Naive thymus-derived CD8-positive, alpha-beta T cell (primary cell): ENCODE measurements around the gene SLC66A2. TPM values are rescaled to one million over a fixed set of nuclear protein-coding genes. Genes with fewer than 3 reads are reported as not detected.
A peak's percentile ranks its signal among the peaks of the same experiment; 100 is the strongest.
"Not testable (repeated sequence)": the region's sequence is repeated elsewhere in the genome, so short reads cannot be mapped to it uniquely, and the experiment has no call there.

Experiments
- ATAC-seq, 2 donors: fragments of 150-1000 bp; cut with Tn5 transposase in 1 of 2; sonication (Bioruptor Pico), chemical (Tn5 transposase) in 1 of 2; 1 replicate in 1 of 2; 2 replicates in 1 of 2; pipeline ENCODE4 v1.10.0; 2021; ENCODE audit warnings: mild to moderate bottlenecking in 2 of 2, moderate library complexity in 2 of 2
- POLR2A ChIA-PET: fragments of 350-600 bp; sonication (Branson Sonifier 250); formaldehyde crosslinking; loops from one replicate; lab custom pipeline; 2021; ENCODE audit warnings: antibody characterized with exemption; lab: Charles Lee
- DNase-seq, 10 donors: peaks; one replicate each; pipeline versions ENCODE4 v3.0.0 to v3.0.0-alpha.2; 2020 to 2022
- H3K27ac Mint-ChIP-seq, 10 donors: one replicate each; pipeline ENCODE4 v1.8.0; 2020 to 2022; ENCODE audit warnings: mild to moderate bottlenecking in 10 of 10, mixed read lengths in 10 of 10, moderate library complexity in 4 of 10, inconsistent platforms in 1 of 10
- H3K27me3 Mint-ChIP-seq, 5 donors: one replicate each; pipeline ENCODE4 v1.8.0; 2021 to 2022; ENCODE audit warnings: mixed read lengths in 5 of 5
- H3K36me3 Mint-ChIP-seq, 3 donors: one replicate each; pipeline ENCODE4 v1.8.0; 2020 to 2022; ENCODE audit warnings: mixed read lengths in 3 of 3, mild to moderate bottlenecking in 2 of 3, inconsistent platforms in 1 of 3
- H3K4me1 Mint-ChIP-seq, 4 donors: one replicate each; pipeline ENCODE4 v1.8.0; 2021 to 2022; ENCODE audit warnings: mixed read lengths in 4 of 4
- H3K4me3 Mint-ChIP-seq, 10 donors: one replicate each; pipeline ENCODE4 v1.8.0; 2020 to 2022; ENCODE audit warnings: mild to moderate bottlenecking in 10 of 10, mixed read lengths in 10 of 10, moderate library complexity in 6 of 10, inconsistent platforms in 1 of 10
- H3K9me3 Mint-ChIP-seq, 9 donors: one replicate each; pipeline ENCODE4 v1.8.0; 2020 to 2022; ENCODE audit warnings: mixed read lengths in 9 of 9, mild to moderate bottlenecking in 3 of 9, inconsistent platforms in 1 of 9, moderate library complexity in 1 of 9
- polyA plus RNA-seq, 3 donors: library from polyadenylated mRNA; unstranded; fragments of 300-500 nt; fragmentation: Illumina TruSeq; gene quantifications; one replicate each; pipeline ENCODE4 v1.2.3, GENCODE V29; 2021
- total RNA-seq, 8 experiments: library from RNA in 2 of 8; stranded (reverse) in 2 of 8; gene quantifications; one replicate each; pipeline ENCODE4 v1.2.3 and lab custom pipeline; 2021 to 2026

SLC66A2 gene
- total and polyA plus RNA-seq, 5 experiments from 2014 or later: 14.1 to 38.7 (median 22.0) TPM

DNA sequence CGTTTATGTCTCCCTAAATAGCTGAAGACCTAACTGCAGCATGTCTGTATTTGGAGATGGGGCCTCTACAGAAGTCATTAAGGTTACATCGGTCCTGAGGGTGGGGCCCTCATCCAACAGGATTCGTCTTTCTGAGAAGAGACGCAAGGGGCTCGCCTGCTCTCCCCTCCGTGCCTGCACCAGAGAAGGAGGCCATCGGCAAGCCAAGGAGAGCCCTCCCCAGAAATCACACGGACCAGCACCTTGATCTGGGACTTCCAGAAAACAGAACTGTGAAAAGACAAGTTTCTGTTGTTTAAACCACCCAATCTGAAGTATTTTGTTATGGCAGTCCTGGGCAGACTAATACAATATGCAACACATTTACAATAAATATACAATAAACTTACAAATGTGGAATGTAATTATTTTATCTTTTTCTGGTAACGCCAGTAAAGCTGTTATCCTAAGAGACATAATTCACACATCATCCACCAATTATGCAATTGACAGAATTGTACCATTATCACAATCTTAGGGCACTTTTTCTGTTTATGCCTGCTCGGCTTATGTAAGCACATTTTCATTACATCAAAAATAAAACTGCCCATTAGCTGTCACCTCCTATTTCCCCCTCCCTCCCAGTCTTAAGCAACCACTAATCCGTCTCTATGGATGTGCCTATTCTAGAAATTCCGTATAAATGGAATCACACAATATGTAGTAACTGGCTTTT, 19.1 kb upstream of the SLC66A2 start:
- Mint-ChIP-seq H3K27ac (peak overlapping the region in 6 of 10 donors; percentile 12 to 69 (median 42)), H3K36me3 (peaks cover 0 to 65% (median 19%) of the 10 kb centered on the region in 3 donors), H3K4me1 (peaks cover 8 to 23% (median 17%) of the 10 kb centered on the region in 4 donors), H3K4me3 (no peak overlapping the region), H3K9me3 (no peaks in the 10 kb centered on the region), H3K27me3 (no peaks in the 10 kb centered on the region)
- DNase-seq: no peak
- POLR2A ChIA-PET: no interaction called here
- ATAC-seq: no peak

DNA sequence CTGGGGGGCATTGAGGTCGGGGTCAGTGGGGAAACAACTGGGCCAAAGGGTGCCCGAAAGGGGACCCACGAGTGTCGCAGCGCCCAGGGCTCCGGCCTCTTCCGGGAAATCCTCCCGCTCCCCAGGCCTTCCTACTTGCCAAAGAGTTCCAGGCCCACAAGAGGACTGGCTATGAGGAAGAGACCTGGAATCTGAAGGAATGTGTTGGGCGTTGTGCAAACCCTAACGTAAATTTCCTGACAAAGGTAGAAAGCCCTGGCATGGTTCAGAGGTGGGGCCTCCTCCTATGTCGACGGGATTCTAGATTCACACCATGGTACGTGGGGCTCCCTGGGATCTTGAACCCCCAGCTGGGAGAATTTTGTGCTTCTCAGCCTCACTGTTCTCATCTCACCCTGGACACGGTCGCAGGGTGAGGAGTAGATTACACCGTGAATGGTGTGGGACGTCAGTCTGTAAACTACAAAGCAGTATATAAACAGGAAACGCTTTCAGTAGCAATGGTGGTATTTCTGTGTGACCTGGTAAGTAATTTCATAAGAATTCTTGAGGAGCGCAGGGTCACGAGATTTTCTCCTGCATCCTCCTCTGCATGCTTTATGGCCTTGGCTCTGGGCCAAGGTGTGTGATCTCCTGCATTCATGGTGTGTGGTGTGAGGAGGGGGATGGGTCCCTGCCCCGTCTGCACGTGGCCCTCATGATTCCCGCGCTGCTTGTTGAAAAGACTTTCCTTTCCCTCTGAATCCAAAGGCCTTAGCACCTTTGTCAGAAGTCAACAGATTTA, 13.9 kb upstream of the SLC66A2 start:
- peak overlapping the region; percentile 81 to 94 (median 88) for H3K4me3 Mint-ChIP-seq
- POLR2A ChIA-PET: interaction anchor here (0.6 to 2.7 kb wide), 8 partner anchors 9 to 287 kb away, joined by 3 to 17 read pairs (median 5); partner anchors contain the start of gene SLC66A2
- H3K4me1 Mint-ChIP-seq: peaks cover 9 to 37% (median 32%) of the 10 kb centered on the region in 4 donors
- H3K27ac Mint-ChIP-seq: peak overlapping the region; percentile 92 to 98 (median 96)
- no peaks in the 10 kb centered on the region for H3K9me3 Mint-ChIP-seq
- no peaks in the 10 kb centered on the region for H3K27me3 Mint-ChIP-seq
- H3K36me3 Mint-ChIP-seq: peaks cover 0 to 15% (median 3%) of the 10 kb centered on the region in 3 donors
- ATAC-seq (peak; percentile 46 to 66), DNase-seq (peak in 6 of 10 donors; percentile 29 to 59 (median 36))

DNA sequence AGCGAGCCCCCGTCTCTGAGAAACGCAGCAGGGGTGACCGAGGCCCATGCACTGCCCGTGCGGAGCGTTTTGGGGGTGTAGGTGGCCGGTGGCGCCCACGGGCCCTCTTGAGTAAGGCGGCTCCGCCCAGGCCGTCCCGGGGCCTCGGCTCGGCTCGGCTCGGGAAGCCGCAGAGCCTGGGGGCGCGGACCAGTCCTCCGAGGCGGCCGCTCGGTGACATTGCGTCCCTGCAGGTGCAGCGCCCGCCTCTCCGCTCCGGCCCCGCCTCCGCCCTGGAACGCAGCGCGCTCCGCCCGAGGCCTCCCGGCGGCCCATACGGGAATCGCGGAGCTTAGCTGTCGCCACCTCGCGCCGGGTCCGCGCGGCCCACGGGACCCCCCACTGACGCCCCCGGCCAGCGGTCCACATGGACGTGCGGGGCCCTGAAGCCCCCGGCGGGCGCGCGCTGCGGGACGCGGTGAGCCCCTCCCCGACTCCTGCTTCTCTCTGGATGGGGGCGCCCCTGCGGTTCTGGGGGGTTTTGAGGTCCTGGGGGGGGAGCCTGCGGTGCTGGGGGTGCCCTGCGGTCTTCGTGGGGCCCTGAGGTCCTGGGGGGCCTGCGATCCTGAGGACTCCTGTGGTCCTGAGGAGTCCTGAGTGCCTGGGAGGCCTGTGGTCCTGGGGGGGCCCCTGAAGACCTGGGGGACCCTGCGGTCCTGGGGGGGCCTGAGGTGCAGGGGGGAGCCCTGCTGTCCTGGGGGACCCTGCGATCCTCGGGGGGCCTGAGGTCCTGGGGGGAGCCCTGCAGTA, 13.1 kb upstream of the SLC66A2 start, which contains the start of gene HSBP1L1:
Gene HSBP1L1, plus strand, starts transcription at position 314 of the 789 bp plus-strand sequence. Its CDS starts 93 bp downstream, at position 407.
- H3K9me3 Mint-ChIP-seq: no peaks in the 10 kb centered on the region
- peak; percentile 85 to 94 for ATAC-seq
- H3K4me3 Mint-ChIP-seq: peak within 1 kb of the TSS; percentile 81 to 94 (median 88)
- DNase-seq: peak; percentile 59 to 83 (median 69)
- H3K36me3 Mint-ChIP-seq: peaks cover 0 to 12% (median 2%) of the 10 kb centered on the region in 3 donors
- peak within 1 kb of the TSS; percentile 92 to 98 (median 96) for H3K27ac Mint-ChIP-seq
- no peaks in the 10 kb centered on the region for H3K27me3 Mint-ChIP-seq
- H3K4me1 Mint-ChIP-seq: peaks cover 9 to 41% (median 35%) of the 10 kb centered on the region in 4 donors
- POLR2A ChIA-PET: interaction anchor here (0.6 to 2.7 kb wide), 11 partner anchors 10 to 286 kb away, joined by 3 to 17 read pairs (median 4); partner anchors contain the start of gene SLC66A2

DNA sequence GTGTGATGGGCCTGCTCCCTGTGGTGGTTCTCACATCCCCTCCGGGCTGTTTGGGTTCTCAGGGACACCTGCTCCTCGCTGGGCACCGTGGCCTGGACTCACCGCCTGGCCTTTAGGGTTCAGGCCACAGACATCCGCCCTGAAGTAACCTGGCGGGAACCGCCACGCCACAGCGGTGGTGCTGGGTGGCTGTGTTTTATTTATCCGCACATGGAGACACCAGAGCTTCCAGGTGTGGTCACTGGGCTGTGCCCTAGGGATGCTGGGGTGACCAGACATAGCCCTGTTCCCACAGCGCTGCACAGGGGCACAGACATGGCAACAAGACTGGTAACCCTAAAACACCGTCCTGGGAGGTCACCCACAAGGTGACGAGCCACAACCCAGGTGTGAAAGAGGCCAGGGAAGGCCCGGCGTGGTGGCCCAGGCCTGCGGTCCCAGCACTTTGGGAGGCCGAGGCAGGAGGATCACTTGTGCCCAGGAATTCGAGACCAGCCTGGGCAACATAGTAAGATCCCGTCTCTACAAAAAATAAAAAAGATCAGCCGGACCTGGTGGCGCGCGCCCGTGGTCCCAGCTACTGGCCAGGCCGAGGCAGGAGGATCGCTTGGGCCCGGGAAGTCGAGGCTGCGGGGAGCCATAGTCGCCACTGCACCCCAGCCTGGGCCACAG, 12.3 kb upstream of the SLC66A2 start:
- POLR2A ChIA-PET: interaction anchor here (0.6 to 2.7 kb wide), 6 partner anchors 13 to 215 kb away, joined by 3 to 17 read pairs (median 4); partner anchors contain the start of gene SLC66A2
- Mint-ChIP-seq H3K27ac (peak overlapping the region in 9 of 10 donors; percentile 8 to 89 (median 59)), H3K36me3 (peaks cover 0 to 12% (median 0%) of the 10 kb centered on the region in 3 donors), H3K4me3 (peak overlapping the region; percentile 64 to 82 (median 70)), H3K9me3 (no peaks in the 10 kb centered on the region), H3K27me3 (no peaks in the 10 kb centered on the region), H3K4me1 (peaks cover 9 to 40% (median 34%) of the 10 kb centered on the region in 4 donors)
- DNase-seq: no peak
- no peak for ATAC-seq

DNA sequence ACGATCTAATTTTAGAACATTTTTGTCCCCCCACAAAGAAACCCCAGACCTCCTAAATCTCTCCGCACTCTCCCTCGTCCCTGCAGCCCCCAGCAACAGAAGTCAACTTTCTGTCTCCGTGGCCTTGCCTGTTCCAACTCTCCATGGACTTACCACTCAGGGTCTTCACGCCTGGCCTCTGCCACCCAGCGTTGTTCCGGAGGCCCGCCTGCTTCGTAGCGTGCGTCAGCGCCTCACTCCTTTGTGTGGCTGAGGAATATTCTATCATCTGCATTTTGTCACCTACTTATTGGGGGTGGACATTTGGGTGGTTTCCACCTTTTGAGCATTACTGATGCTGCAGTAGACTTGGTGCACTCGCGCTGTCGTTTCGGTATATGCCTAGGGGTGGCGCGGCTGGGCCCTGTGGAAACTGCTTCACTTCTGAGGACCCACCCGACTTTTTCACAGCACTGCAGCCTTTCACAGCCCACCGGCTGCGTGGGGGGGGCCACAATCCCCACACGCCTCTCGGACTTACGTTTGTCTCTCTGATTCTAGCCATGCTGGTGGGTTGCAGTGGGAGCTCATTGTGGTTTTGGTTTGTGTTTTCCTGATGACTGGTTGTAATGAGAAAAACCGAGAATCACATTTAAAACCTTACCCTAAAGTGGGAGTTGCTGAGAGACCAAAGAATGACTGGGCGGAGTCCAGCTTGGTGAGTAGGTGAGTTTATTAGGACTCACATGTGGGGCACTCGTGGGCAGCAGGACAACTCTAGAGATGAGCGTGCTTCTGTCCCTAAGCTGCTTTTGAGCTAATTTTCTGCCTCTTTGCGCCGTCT, 11.6 kb upstream of the SLC66A2 start:
- H3K9me3 Mint-ChIP-seq: no peaks in the 10 kb centered on the region
- POLR2A ChIA-PET: interaction anchor here (2.7 kb wide), 1 partner anchor 12 kb away, joined by 17 read pairs; the partner anchor contains the start of gene SLC66A2
- H3K4me1 Mint-ChIP-seq: peaks cover 9 to 40% (median 34%) of the 10 kb centered on the region in 4 donors
- H3K27ac Mint-ChIP-seq: peak overlapping the region in 9 of 10 donors; percentile 7 to 89 (median 75)
- H3K27me3 Mint-ChIP-seq: no peaks in the 10 kb centered on the region
- peaks cover 0 to 6% (median 0%) of the 10 kb centered on the region in 3 donors for H3K36me3 Mint-ChIP-seq
- peak overlapping the region; percentile 52 to 82 (median 70) for H3K4me3 Mint-ChIP-seq
- ATAC-seq (no peak), DNase-seq (peak in 1 of 10 donors; percentile 36)

DNA sequence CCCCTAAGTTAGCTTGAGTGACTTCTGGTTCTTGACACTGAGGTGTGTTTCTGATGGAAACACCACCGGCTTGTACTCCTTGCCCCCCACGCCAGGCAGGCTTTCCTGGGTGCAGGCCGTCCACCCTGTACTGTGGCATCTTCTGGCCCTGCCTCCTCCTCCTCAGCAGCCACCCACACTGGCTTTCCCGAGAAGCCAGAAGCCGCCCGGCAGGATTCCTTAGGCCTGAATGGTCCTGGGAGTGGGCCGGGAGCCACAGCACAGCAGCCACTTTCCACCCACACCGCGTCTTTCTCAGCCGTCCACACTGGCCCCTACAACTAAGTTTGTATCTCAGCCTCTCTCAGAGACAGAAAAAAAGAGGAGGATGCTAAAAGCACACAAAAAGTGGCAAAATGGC, 10.9 kb upstream of the SLC66A2 start:
- H3K27ac Mint-ChIP-seq: peak overlapping the region in 4 of 10 donors; percentile 43 to 68 (median 54)
- peak overlapping the region in 2 of 10 donors; percentile 16 to 28 for H3K4me3 Mint-ChIP-seq
- POLR2A ChIA-PET: interaction anchor here (0.8 to 1.8 kb wide), 4 partner anchors 11 to 50 kb away, joined by 3 to 9 read pairs (median 4); partner anchors contain the start of gene SLC66A2
- H3K27me3 Mint-ChIP-seq: no peaks in the 10 kb centered on the region
- H3K36me3 Mint-ChIP-seq: peaks cover 0 to 4% (median 0%) of the 10 kb centered on the region in 3 donors
- ATAC-seq: no peak
- DNase-seq: no peak
- peaks cover 9 to 40% (median 34%) of the 10 kb centered on the region in 4 donors for H3K4me1 Mint-ChIP-seq
- H3K9me3 Mint-ChIP-seq: no peaks in the 10 kb centered on the region

DNA sequence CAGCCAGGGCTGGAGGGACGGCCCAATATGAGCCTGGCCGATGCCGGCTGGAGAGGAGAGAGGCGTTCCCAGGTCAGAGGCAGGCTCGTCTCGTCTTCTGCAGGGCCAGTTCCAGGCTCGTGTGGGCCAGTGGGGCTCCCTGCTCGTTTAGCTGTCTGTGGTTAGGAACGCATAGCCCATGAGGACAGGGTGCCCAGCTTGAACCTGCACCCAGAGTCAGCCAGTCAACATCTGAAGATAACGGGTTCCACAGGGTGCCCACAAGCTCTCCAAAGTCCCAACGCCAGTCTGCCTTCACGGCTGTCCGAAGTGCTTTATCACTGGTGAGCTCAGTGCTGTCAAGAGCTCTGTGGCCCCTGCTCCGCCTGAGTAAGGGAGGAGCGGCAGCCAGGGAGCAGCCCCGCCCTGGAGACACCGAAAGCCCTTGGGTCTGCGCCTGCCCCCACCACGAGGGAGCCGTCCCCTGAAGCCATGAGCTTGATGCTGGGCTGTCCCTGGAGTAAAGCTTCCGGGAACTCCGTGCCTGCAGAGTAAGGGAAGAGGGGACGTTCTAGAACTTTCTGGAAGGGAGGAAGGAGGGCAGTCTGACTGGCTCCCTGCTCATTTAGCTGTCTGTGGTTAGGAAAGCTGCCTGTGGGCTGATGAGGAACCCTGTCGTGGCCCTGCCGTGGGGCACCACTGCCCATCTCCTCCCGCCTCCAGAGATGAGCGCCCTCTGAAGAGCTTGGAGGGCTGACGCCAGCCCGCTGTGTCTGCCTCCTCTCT, 10.3 kb upstream of the SLC66A2 start:
- Mint-ChIP-seq H3K27me3 (no peaks in the 10 kb centered on the region), H3K27ac (peak overlapping the region in 4 of 10 donors; percentile 19 to 79 (median 48)), H3K9me3 (no peaks in the 10 kb centered on the region), H3K4me3 (no peak overlapping the region), H3K36me3 (no peaks in the 10 kb centered on the region), H3K4me1 (peaks cover 8 to 38% (median 31%) of the 10 kb centered on the region in 4 donors)
- POLR2A ChIA-PET: interaction anchor here (0.6 to 1.8 kb wide), 5 partner anchors 10 to 54 kb away, joined by 3 to 9 read pairs (median 3); partner anchors contain the start of gene SLC66A2
- ATAC-seq (no peak), DNase-seq (no peak)

DNA sequence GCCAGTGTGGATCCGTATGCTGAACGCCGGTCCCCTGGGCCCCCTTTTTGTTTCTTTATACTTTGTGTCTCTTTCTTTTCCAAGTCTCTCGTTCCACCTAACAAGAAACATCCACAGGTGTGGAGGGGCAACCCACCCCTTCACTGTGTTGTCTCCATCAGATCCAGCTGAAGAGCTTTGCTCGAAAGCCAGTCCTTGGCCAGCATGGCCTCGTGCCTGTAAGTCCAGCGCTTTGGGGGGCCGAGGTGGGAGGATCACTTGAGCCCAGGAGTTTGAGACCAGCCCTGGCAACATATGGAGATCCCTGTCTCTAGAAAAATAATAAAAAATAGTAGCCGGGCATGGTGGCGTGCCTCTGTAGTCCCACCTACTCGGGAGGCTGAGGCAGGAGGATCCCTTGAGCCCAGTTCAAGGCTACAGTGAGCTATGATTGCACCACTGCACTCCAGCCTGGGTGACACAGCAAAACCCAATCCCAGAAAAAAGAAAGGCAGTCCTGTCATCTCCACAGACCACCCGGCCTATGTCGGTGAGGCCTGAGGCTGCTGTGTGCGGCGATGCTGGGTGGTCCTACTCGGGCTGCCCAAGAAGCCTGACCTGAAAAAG, 9.6 kb upstream of the SLC66A2 start:
- ATAC-seq (no peak), DNase-seq (no peak)
- POLR2A ChIA-PET: interaction anchor here (0.6 to 1.8 kb wide), 3 partner anchors 10 to 54 kb away, joined by 3 to 9 read pairs (median 6); partner anchors contain the start of gene SLC66A2
- no peaks in the 10 kb centered on the region for H3K36me3 Mint-ChIP-seq
- peak overlapping the region in 8 of 10 donors; percentile 20 to 83 (median 75) for H3K4me3 Mint-ChIP-seq
- H3K4me1 Mint-ChIP-seq: peaks cover 8 to 38% (median 31%) of the 10 kb centered on the region in 4 donors
- H3K9me3 Mint-ChIP-seq: no peaks in the 10 kb centered on the region
- H3K27me3 Mint-ChIP-seq: no peaks in the 10 kb centered on the region
- peak overlapping the region in 8 of 10 donors; percentile 74 to 93 (median 92) for H3K27ac Mint-ChIP-seq

DNA sequence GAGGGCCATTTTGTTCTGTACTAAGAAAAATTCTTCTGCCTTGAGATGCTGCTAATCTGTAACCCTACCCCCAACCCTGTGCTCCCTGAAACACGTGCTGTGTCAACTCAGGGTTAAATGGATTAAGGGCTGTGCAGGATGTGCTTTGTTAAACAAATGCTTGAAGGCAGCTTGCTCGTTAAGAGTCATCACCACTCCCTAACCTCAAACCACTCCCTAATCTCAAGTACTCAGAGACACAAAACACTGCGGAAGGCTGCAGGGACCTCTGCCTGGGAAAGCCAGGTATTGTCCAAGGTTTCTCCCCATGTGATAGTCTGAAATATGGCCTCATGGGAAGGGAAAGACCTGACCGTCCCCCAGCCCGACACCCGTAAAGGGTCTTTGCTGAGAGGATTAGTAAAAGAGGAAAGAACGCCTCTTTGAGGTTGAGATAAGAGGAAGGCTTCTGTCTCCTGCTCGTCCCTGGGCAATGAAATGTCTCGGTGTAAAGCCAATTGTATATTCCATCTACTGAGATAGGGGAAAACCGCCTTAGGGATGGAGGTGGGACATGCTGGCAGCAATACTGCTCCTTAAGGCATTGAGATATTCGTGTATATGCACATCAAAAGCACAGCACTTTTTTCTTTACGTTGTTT, 8.8 kb upstream of the SLC66A2 start:
- ATAC-seq (peak in 1 of 2 donors; percentile 21), DNase-seq (peak in 2 of 10 donors; percentile 33 to 49)
- peak overlapping the region in 9 of 10 donors; percentile 71 to 93 (median 91) for H3K27ac Mint-ChIP-seq
- peaks cover 4 to 34% (median 27%) of the 10 kb centered on the region in 4 donors for H3K4me1 Mint-ChIP-seq
- not testable (repeated sequence) for H3K36me3 Mint-ChIP-seq, H3K9me3 Mint-ChIP-seq, H3K27me3 Mint-ChIP-seq
- H3K4me3 Mint-ChIP-seq: peak overlapping the region in 9 of 10 donors; percentile 59 to 83 (median 77)
- POLR2A ChIA-PET: interaction anchor here (0.8 to 1.8 kb wide), 2 partner anchors 9 kb away, joined by 5 to 9 read pairs; partner anchors contain the start of gene SLC66A2
